HepG2 (cell line): ENCODE results near the gene UBALD1. TPM values are rescaled to one million over a fixed set of nuclear protein-coding genes. Genes with fewer than 3 reads are reported as not detected.

Experiments used
- MED1 ChIP-seq: sonication (generic); formaldehyde crosslinking; IDR thresholded peaks from 2 replicates; pipeline ENCODE4 v1.4.0; 2020; ENCODE audit warnings: missing genetic modification reagents
- MIER3 ChIP-seq: IDR thresholded peaks from 2 replicates; pipeline ENCODE4 v1.6.1; 2016; ENCODE audit warnings: missing compliant biosample characterization, borderline replicate concordance
- NONO ChIP-seq, 2 experiments: fragments of 450-650 bp in 1 of 2; sonication (generic) in 1 of 2; formaldehyde crosslinking in 1 of 2; IDR thresholded peaks in 1 of 2; conservative IDR thresholded peaks in 1 of 2; 2 replicates each; pipeline versions ENCODE4 v1.6.1 to v1.8.0; 2017 to 2022; ENCODE audit warnings: mild to moderate bottlenecking in 1 of 2, missing genetic modification reagents in 1 of 2, moderate library complexity in 1 of 2
- SOX6 ChIP-seq, 2 experiments: fragments of 450-650 bp in 1 of 2; sonication (generic) in 1 of 2; formaldehyde crosslinking in 1 of 2; IDR thresholded peaks; 2 replicates each; pipeline versions ENCODE4 v1.4.0 to v1.6.1; 2017 to 2020; ENCODE audit warnings: antibody characterized with exemption in 1 of 2, mild to moderate bottlenecking in 1 of 2, missing genetic modification reagents in 1 of 2
- SP1 ChIP-seq, 2 experiments: fragments of 450-650 bp in 1 of 2; sonication (generic) in 1 of 2; formaldehyde crosslinking in 1 of 2; IDR thresholded peaks; 2 replicates each; pipeline versions ENCODE4 v1.4.0 to v1.6.1; 2016 to 2020; ENCODE audit warnings: missing genetic modification reagents in 1 of 2
- TARDBP ChIP-seq: sonication (generic); formaldehyde crosslinking; IDR thresholded peaks from 2 replicates; pipeline ENCODE4 v1.8.0; 2022; ENCODE audit warnings: mild to moderate bottlenecking, missing genetic modification reagents
- THYN1 ChIP-seq: sonication (generic); formaldehyde crosslinking; IDR thresholded peaks from 2 replicates; pipeline ENCODE4 v1.8.1; 2023; ENCODE audit warnings: low read depth, mild to moderate bottlenecking, moderate library complexity, missing genetic modification reagents, borderline replicate concordance
- ZNF264 ChIP-seq: sonication (generic); formaldehyde crosslinking; IDR thresholded peaks from 2 replicates; pipeline ENCODE4 v1.4.0; 2020; ENCODE audit warnings: missing genetic modification reagents
- ZNF3 ChIP-seq: IDR thresholded peaks from 2 replicates; pipeline ENCODE4 v1.7.0; 2017; ENCODE audit warnings: inconsistent platforms
- ZNF564 ChIP-seq: sonication (generic); formaldehyde crosslinking; IDR thresholded peaks from 2 replicates; pipeline ENCODE4 v1.8.1; 2023; ENCODE audit warnings: mild to moderate bottlenecking, missing genetic modification reagents
- ZNF674 ChIP-seq: sonication (generic); formaldehyde crosslinking; IDR thresholded peaks from 2 replicates; pipeline ENCODE4 v1.5.0; 2020; ENCODE audit warnings: low read depth, mild to moderate bottlenecking, missing genetic modification reagents
- ZNF879 ChIP-seq: sonication (generic); formaldehyde crosslinking; IDR thresholded peaks from 2 replicates; pipeline ENCODE4 v1.8.1; 2023; ENCODE audit warnings: missing genetic modification reagents
- polyA plus RNA-seq, 8 experiments: library from polyadenylated mRNA; depleted of rRNA in 3 of 8; stranded (reverse) in 7 of 8; unstranded in 1 of 8; fragments of >200 nt; fragmentation: Illumina TruSeq in 4 of 8; extraction: Trizol in 4 of 8; gene quantifications; 2 replicates each; pipeline versions ENCODE4 v1.2.1 to v1.2.3, GENCODE V29; 2011 to 2016; ENCODE audit warnings: low read depth in 4 of 8, missing spikeins in 1 of 8, mixed read lengths in 1 of 8; ENCODE audit not compliant: insufficient read depth in 1 of 8
- total RNA-seq, 5 experiments: library from RNA; depleted of rRNA; stranded (reverse); fragments of >200 nt; fragmentation: Illumina TruSeq; extraction: Trizol; gene quantifications; 2 replicates each; pipeline ENCODE4 v1.2.3, GENCODE V29; 2016; ENCODE audit warnings: low read depth in 1 of 5
- TF ChIP-seq, protein P1 (sequence below): sonication (generic); formaldehyde crosslinking; IDR thresholded peaks from 2 replicates; pipeline ENCODE4 v1.5.1; 2020; ENCODE audit warnings: missing genetic modification reagents, mild to moderate bottlenecking, borderline replicate concordance
- TF ChIP-seq, protein P2 (sequence below), 2 experiments: sonication (generic) in 1 of 2; formaldehyde crosslinking in 1 of 2; IDR thresholded peaks; 2 replicates each; pipeline versions ENCODE4 v1.5.1 to v1.6.1; 2011 to 2020; ENCODE audit warnings: borderline replicate concordance in 1 of 2, low read depth in 1 of 2, low read length in 1 of 2, mild to moderate bottlenecking in 1 of 2, missing genetic modification reagents in 1 of 2, moderate library complexity in 1 of 2
- TF ChIP-seq, protein P3 (sequence below): IDR thresholded peaks from 2 replicates; pipeline ENCODE4 v1.6.1; 2016; ENCODE audit warnings: missing compliant biosample characterization, missing genetic modification reagents, borderline replicate concordance
- TF ChIP-seq, protein P4 (sequence below): sonication (generic); formaldehyde crosslinking; IDR thresholded peaks from 2 replicates; pipeline ENCODE4 v1.8.0; 2022; ENCODE audit warnings: low read depth, missing genetic modification reagents

The UBALD1 gene
- total and polyA plus RNA-seq, 2 of the 13 experiments (the other 11 are each of a cell fraction or from before 2014, with no cell fraction given), result 6.8 to 12.3 TPM

DNA sequence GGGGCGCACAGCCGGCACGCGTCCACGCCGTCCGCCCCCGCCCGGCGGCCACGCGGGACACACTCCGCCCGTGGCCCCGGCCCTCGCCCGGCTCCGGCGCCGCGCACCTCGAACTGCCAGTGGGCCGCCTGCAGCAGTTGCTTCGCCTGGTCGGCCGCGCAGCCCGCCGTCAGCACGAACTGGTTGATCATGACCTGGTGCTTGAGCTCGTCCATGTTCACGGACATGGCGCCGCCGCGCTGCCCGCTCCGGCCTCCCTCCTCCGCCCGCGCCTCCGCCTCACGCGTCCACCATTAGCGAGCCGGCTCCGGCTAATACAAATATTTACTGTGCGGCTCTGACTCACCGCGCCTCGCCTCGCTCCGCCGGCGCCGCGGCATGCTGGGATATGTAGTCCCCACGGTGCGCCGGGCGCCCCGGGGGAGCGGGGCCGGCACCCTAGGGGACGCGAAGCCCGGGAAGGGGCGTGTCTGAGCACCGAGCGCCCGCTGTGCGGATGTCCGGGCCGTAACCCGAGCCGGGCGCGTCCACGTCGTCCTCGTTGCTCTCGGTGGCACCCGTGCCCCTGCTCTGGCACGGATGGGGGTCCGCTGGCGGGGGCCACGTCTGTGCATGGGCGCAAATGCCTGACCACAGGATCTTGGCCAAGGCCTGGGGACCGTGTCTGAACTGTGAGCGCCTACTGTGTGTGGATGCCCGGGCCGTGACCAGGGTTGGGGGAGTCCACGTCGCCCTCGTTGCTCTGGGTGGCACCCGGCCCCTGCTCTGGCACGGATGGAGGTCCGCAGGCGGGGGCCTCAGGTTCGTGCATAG, at the start of gene UBALD1 (continued):
- TF ChIP-seq MIER3 (peak; percentile 84; the same call in 1 of the 2 replicates), ZNF674 (CRISPR knock-in tag) (0 out of 2 replicates have a peak, but pooled peaks have one; percentile 38), SOX6 (IDR thresholded peaks at IDR 0.05) (no peak), SOX6 (CRISPR knock-in tag; IDR thresholded peaks at IDR 0.05) (peak; percentile 27; the same call in 1 of the 2 replicates), ZNF879 (CRISPR knock-in tag) (no peak), NONO (IDR thresholded peaks at IDR 0.05) (no peak), NONO (CRISPR knock-in tag; conservative IDR thresholded peaks at IDR 0.05) (peak; percentile 70), ZNF264 (CRISPR knock-in tag) (no peak), THYN1 (CRISPR knock-in tag) (no peak), SP1 (IDR thresholded peaks at IDR 0.05) (no peak), SP1 (CRISPR knock-in tag; IDR thresholded peaks at IDR 0.05) (peak; percentile 62; the same call in 1 of the 2 replicates), TARDBP (CRISPR knock-in tag) (peak; percentile 62; the same call in 1 of the 2 replicates), MED1 (CRISPR knock-in tag) (peak; percentile 80), ZNF3 (no peak), ZNF564 (CRISPR knock-in tag) (no peak)
- TF ChIP-seq, protein P1, sequence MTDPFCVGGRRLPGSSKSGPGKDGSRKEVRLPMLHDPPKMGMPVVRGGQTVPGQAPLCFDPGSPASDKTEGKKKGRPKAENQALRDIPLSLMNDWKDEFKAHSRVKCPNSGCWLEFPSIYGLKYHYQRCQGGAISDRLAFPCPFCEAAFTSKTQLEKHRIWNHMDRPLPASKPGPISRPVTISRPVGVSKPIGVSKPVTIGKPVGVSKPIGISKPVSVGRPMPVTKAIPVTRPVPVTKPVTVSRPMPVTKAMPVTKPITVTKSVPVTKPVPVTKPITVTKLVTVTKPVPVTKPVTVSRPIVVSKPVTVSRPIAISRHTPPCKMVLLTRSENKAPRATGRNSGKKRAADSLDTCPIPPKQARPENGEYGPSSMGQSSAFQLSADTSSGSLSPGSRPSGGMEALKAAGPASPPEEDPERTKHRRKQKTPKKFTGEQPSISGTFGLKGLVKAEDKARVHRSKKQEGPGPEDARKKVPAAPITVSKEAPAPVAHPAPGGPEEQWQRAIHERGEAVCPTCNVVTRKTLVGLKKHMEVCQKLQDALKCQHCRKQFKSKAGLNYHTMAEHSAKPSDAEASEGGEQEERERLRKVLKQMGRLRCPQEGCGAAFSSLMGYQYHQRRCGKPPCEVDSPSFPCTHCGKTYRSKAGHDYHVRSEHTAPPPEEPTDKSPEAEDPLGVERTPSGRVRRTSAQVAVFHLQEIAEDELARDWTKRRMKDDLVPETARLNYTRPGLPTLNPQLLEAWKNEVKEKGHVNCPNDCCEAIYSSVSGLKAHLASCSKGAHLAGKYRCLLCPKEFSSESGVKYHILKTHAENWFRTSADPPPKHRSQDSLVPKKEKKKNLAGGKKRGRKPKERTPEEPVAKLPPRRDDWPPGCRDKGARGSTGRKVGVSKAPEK (CRISPR knock-in tag), result peak; percentile 76; the same call in 1 of the 2 replicates
- TF ChIP-seq, protein P2, sequence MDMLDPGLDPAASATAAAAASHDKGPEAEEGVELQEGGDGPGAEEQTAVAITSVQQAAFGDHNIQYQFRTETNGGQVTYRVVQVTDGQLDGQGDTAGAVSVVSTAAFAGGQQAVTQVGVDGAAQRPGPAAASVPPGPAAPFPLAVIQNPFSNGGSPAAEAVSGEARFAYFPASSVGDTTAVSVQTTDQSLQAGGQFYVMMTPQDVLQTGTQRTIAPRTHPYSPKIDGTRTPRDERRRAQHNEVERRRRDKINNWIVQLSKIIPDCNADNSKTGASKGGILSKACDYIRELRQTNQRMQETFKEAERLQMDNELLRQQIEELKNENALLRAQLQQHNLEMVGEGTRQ (IDR thresholded peaks at IDR 0.05; ENCODE audit: low read depth, low read length), result no peak
- TF ChIP-seq, protein P2 (CRISPR knock-in tag; IDR thresholded peaks at IDR 0.05; ENCODE audit: borderline replicate concordance), result no peak; the same call in 1 of the 2 replicates
- TF ChIP-seq, protein P3, sequence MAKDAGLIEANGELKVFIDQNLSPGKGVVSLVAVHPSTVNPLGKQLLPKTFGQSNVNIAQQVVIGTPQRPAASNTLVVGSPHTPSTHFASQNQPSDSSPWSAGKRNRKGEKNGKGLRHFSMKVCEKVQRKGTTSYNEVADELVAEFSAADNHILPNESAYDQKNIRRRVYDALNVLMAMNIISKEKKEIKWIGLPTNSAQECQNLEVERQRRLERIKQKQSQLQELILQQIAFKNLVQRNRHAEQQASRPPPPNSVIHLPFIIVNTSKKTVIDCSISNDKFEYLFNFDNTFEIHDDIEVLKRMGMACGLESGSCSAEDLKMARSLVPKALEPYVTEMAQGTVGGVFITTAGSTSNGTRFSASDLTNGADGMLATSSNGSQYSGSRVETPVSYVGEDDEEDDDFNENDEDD (CRISPR knock-in tag), result peak; percentile 76
- TF ChIP-seq, protein P4, sequence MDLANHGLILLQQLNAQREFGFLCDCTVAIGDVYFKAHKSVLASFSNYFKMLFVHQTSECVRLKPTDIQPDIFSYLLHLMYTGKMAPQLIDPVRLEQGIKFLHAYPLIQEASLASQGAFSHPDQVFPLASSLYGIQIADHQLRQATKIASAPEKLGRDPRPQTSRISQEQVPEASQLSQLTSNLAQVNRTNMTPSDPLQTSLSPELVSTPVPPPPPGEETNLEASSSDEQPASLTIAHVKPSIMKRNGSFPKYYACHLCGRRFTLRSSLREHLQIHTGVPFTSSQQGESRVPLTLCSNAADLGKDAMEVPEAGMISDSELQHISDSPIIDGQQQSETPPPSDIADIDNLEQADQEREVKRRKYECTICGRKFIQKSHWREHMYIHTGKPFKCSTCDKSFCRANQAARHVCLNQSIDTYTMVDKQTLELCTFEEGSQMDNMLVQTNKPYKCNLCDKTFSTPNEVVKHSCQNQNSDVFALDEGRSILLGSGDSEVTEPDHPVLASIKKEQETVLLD (CRISPR knock-in tag), result peak; percentile 98
